Measurements from ENCODE around the gene CENPX.

The CENPX gene

DNA sequence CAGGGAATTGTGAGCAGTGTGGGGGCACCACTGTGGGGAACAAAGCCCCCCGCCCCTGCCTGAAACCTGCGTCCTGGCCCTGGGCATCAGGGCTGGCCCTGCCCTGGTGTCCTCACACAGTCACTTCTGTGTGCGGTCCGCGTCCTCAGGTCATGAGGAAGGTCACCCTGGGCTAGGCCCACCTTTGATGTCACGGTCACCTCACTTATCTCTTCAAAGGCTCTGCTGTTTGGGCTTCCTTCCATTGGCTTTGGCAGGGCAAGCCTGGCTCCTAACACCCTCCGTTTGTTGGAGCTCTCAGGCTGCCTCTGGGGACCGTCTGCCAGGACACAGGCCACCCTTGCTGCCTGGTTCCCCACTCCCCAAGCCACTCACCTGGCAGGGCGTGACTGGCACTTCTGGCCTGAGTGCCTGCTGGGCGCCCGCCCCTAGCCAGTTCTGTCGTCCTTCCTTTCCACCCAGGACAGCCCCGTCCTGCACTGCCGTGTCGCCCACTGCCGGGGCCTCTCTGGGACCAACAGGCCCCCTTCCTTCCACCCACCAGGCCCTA lies 8.8 kb downstream of the CENPX start:
- in situ Hi-C loops (cut with MboI; ENCODE audit: low sequenced_read_pairs) = no loop called here

DNA sequence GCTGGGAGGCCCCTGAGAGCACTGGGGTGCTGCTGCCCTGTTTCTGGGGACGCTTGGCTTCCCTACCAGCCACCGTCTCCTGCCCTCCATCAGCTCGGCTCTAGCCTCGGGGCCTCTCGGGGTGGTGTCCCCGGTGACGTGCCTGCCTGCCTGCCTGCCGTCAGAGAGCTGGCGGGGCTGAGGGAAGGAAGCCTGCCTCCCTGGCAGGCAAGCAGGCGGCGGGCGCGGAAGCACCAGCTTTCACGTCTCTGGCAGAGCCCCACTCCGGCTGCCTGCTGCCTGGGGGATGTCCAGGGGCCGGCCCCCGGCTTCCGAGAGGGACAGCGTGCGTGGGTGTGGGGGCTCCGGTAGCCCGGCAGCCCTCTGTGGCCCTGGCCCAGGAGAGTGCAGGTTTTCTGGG lies 9.3 kb downstream of the CENPX start:
- in situ Hi-C loops (cut with MboI; ENCODE audit: low sequenced_read_pairs) = no loop called here

DNA sequence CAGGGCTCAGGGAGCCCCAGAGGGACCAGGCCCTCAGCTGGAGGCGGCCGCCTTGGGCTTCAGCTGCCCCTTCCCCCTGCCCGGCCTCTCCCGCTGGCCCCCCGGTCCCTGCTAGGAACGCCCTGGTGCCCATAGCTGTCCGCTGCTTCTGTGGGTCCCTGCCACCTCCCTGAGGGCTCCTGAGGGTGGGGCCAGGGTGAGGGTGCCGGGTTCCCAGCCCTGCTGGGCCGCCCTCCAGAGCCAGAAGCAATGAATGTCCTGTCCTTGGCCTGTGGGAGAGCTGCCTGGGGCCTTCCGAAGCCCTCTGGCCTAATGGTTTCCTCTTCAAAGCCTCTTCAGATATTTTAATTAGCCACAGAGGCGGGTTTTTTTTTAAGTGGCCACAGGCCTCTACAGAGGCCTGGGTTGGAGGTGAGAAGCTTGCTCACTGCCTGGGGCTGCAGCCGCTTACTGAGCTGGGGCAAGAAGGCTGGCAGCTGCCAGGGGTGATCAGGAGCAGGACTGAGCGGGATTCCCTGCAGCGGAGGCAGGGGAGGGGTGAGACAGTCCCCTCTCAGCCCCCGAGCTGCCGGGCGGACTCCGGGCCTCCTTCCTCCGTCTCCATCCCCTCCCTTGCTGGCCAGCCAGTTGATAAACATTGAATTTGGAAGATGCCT lies 9.9 kb downstream of the CENPX start:
- in situ Hi-C loops (cut with MboI; ENCODE audit: low sequenced_read_pairs) = no loop called here

DNA sequence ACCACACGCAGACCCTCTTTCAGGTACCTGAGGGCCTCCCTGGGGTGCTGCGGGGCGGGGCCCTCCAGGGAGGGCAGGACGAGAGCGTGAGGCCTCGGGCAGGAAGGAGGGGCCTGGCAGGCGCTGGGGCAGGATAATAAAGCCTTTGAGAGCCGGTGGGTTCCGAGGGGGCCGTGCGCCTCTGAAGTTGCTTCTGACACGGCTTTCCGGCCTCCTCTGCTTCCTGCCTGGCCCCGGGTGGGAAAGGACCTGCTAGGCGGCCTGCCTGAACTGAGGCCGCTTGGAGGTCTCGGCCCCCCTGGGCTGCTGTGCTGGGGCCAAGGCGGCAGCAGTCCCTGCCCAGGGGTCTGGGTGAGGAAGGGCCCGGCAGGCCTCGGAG lies 10.4 kb downstream of the CENPX start:
- in situ Hi-C loops (cut with MboI; ENCODE audit: low sequenced_read_pairs) = no loop called here

DNA sequence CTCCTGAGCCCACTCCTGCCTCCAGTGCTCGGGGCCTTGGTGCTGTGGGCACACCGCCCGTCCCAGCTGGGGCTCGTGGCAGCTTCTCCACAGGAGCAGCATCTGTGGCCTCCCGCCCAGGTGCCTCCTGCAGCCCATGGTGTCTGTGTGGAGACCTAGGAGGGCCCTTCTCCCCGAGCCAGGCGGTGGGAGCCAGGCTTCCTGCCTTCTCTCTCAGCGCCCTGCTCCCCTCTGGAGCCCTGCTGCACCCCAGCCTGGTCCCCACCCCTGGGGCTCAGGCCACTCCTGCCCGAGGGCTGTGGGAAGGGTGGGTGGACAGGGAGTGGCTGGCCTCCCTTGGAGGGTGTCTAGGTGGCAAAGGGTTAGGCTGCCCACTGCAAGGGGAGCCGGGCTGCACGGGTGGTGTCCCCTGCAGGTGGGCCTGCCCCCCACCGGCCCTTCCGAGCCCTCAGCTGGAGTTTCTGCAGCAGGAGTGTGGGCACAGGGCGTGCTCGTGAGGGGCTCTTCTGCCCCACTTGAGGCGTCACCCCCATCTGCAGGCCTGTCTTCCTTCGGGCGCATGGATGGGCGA lies 11.0 kb downstream of the CENPX start:
- in situ Hi-C loops (cut with MboI; ENCODE audit: low sequenced_read_pairs) = no loop called here

DNA sequence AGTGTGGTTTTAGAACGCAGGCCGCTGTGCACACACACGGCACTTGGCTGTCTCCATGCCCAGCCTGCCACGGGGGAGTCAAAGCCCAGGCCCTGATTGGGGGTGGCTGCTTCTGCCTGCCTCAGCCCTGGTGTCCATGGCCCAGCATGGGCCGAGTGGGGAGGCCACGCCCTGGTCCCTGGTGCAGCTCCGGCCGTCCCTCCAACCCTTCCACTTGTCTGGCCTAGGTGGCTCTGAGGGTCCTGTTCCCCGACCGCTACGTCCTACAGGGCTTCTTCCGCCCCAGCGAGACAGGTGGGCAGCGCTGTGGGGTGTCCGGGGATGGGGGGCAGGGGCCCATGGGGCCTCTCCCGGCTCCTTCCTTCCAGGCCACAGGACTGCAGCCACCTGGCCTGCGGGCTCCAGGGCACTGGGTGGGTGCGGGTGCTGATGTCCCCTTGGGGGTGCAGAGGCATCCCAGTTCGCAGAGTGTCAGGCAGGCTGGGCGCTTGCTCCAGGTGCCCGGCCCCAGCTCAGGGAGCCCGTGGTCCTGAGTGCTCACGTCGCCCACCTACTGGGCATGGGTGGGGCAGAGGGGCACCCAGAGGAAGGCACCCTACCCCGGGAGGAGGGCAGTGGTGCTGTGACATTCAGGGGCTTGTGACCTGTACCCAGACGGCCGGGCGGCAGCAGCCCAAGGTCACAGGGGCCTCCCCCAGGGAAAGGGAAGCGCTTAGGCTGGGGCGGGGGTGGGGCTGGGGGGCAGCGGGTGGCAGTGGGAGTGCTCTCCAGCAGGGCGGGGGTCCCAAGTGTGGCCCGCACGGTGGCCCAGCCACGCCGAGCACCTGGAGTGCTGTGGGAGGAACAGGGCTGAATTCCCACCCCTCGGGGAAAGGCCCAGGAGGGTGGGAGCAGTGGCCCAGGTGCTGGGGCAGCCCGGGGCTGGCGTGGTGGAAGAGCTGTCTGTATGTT lies 11.8 kb downstream of the CENPX start:
- in situ Hi-C loops (cut with MboI; ENCODE audit: low sequenced_read_pairs) = no loop called here

DNA sequence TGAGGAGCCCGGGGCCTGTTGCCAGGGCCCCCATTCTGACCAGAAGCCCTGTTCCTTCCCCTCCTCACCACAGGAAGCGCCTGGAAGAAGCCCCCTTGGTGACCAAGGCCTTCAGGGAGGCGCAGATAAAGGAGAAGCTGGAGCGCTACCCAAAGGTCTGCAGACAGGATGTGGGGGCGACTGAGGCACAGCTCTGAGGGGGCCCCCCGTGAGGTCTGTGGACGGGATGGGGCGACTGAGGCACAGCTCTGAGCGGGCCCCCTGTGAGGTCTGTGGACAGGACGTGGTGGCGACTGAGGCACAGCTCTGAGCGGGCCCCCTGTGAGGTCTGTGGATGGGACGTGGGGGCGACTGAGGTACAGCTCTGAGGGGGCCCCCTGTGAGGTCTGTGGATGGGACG lies 13.3 kb downstream of the CENPX start:
- in situ Hi-C loops (cut with MboI; ENCODE audit: low sequenced_read_pairs) = no loop called here

DNA sequence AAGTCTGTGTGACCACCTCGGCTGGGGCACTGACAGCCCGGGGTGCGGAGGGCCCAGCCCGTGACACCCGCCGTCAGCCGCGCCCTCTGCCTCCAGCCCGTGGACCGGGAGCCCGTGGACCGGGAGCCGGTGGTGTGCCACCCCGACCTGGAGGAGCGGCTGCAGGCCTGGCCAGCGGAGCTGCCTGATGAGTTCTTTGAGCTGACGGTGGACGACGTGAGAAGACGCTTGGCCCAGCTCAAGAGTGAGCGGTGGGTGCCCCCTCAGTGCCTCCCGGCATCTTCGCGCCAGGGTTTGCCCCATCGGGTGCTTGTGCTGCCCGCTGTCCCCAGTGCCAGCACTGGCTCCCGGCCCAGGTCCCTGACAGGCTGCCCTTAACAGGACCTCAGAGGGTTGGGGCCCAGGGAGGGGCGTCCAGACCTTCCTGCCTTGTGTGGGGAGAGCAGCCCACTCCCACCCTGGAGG lies 13.7 kb downstream of the CENPX start:
- in situ Hi-C loops (cut with MboI; ENCODE audit: low sequenced_read_pairs) = no loop called here

DNA sequence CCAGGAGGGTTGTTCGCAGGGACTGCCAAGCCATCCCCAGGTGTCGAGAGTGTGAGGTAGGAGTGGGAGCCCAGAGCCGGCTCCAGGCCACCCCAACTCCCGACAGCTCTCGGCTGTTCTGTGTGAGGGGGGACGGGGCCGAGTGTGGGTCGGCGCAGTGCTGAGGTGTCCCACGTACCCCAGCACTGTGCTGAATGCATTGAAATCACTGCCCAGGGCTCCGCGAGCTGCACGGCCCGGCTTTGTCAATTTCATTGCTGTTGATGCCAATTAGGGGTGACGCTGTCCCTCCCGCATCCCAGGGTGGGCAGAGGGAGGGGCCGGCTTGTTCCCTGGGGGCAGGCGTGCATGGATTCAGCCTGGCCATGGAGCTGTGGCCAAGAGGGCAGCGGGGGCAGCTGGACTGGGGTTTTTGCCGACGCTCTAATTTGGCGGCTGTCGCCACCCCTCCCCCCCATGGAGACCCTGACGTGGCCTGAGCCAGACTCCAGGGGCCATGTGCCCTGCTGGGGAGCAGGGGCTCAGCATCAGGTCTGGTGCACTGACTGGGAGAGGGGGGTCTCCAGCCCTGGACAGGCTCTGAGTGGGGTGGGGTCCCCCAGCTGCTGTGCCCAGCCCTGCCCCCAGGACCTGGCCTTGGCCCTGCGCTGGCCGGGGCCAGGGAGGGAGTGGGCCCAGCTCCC lies 14.3 kb downstream of the CENPX start:
- in situ Hi-C loops (cut with MboI; ENCODE audit: low sequenced_read_pairs) = no loop called here

DNA sequence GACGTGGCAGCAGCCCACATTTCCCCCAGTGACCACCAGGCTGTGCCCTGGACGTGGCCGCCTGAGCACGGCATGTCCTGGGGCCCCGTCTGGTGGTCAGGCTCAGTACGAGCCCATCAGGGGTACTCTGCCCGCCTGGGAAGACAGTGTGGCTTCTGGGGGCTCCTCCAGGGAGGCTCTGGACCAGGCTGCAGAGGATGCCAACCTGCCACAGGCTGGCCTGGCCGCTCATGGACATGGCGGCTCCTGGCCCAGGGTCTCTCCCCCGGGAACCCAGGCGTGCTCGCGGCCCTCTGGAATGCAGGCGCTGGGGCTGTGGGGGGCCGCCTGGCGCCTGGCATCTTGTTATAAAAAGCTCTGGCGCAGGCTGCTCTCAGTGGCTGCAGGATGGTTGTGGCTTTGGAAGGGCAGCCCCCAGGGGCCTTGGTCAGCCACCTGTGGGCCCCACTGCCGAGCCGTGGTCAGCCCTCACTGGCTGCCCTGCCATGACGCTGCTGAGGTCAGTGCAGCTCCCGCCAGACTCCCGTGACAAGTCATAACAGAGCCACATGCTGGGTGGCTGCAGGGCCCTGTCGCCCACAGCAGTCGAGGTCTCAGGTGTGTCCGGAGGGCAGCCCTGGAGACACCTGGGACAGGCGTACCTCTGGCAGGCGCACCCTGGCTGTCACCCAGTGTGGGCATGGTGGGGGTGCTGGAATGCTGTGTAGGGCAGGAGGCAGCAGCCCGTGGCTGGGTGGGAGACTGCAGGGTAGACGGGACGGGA lies 15.0 kb downstream of the CENPX start:
- in situ Hi-C loops (cut with MboI; ENCODE audit: low sequenced_read_pairs) = no loop called here

DNA sequence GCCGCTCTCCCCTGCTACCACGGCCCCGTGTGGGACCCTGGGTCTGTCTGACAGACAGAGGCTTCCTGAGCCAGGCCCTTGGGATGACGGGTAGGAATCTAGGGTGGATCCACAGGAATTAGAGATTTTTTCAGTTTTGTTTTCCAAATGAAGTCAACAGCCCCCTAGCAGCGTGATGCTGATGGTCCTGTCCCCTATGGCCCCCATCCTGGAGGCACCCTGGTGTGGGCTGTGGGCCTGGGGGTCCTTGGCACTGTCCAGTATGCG lies 15.5 kb downstream of the CENPX start:
- in situ Hi-C loops (cut with MboI; ENCODE audit: low sequenced_read_pairs) = no loop called here

DNA sequence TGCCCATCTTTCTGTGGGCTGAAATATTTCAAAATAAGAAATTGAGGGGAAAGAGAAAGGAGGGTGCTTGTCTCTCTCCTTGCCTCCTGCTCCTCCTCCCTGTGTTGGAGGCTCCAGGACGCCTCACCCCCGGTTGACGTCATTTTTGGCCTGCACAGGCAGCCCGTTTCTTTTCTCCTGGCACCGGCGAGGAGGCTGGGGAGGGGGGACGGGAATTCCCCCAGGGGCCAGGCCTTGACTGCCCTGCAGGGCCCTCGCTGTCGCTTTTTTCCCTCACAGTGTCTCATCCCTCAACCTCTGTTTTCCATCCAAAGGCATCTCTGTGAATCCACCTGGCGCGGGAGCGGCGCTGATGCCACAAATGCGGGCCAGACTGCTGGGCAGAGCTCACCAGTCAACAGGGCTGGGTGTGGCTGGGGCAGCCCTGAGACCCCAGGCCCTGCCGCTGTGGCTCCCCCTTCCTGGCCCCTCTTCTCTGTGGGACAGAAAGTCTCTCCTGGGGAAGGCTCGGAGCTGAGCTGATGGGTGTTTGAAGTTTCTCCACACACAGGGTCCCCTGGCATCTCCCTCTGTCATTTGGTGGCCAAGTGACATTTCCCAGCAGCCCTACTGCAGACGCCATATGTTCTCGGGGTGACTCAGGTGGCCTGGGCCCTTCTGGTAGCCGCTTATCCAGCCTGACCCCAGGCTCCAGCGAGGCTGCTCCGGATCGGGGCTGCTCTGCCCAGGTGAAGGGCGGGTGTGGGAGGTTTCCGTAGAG lies 16.0 kb downstream of the CENPX start:
- in situ Hi-C loops (cut with MboI; ENCODE audit: low sequenced_read_pairs) = no loop called here

DNA sequence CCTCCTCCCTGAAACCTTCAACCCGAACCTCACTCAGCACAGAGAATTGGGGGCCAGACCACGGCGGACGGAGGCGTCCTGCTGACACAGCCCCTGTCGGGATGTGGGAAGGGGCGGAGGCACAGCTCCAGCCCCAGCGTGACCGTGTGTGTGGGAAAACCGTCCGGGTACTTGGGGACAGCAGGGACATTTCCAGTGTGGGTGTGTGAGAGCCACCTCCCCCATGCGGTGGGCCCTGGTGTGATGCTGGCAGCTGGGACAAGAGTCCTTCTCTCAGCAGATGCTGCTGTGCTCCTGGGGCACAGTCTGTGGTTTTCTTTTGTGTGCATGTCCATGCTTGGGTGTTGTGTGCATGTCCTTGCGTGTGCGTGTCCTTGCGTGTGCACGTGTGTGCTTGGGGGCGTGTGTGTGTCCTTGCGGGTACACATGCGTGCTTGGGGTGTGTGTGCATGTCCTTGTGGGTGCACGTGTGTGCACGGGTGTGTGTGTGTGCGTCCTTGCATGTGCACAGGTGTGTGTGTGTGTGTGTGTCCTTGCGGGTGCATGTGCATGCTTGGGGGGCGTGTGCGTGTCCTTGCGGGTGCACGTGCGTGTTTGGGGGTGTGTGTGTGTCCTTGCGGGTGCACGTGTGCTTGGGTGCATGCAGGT lies 16.9 kb downstream of the CENPX start:
- in situ Hi-C loops (cut with MboI; ENCODE audit: low sequenced_read_pairs) = no loop called here

DNA sequence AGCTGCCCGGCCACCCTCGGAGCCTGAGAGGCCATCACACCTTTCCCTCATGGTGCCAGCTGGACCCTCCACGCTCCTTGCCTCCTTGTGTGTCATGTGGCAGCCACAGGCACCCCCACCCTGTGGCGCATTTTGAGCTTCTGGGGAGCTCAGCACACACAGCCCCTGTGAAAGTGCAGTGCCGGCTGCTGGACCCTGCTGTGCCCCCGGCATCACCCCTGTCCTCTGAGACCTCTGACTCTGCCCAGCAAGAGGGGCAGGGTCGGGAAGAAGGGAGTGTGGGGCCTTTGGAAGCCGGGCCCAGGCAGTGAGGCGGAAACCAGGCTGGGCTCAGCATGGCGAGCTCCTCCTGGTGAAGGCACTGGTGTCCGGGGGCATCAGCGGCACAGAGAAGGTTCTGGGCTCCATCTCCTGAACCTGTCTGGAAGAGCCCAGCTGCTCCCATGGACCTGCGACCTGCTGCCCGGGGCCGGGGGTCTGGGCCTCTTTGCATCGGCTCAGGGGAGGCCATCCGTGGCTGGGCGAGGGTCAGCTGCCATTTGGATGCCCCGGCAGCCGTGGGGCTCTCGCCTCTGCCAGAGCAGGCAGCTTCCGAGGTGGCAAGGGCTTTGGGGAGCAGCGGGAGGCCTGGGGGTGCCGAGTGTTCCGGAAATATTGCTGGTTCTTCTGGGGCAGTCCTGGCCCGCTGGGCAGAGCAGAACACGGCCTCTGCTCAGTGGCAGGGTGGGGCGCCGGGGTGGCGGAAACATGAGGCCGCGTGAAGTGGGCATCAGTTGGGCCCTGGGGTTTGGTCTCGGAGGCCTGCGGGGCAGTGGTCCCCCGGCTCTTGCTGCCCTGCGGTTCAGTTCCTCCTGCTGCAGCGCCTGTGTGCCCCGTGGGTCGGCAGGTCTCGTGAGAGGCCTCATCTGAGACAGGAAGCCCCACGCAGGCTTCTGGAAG lies 17.9 kb downstream of the CENPX start:
- in situ Hi-C loops (cut with MboI; ENCODE audit: low sequenced_read_pairs) = no loop called here

DNA sequence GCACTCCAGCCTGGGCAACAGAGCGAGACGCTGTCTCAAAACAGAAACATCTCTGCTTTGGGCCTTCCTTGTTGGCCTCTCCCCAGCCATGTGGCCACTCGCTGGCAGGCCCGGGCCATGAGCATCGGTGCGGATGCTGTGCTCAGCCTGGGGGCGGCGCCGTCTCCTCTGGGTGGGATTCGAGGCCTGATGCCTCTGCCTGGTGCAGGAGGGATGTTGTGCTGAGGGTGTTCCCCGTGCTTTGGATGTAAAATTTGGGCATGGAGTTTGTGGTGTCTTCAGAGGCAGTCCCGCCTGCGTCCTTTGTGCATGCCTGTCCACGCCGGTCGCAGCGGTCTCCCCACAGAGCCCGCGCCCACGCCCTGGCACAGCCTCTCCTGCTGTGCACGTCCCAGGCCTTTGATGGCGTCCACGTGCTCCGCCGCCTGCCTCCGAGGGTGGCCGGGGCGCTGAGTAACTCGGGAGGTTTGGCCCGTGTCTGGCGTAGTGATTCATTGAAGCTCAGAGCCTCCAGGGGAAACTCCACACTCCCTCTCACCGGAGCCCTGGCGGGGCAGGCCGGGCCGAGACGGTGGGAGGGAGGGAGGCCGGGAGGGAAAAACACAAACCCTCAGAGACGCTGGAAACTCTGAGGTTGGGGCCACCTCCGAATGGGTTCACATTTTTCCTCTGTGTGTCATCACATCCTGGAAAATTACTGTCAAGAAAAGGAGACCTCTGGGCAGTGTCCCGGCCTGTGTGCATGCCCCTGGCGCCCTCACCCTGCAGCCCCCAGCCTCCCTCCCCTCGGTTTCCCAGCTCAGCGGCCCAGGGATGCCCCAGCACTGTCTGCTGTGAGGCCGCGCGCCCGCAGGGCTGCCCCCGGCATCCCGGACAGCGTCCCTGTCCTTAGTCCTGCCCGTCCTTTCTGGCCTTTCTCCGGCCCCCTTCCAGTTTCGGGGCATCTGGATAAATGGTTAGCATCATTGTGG lies 19.0 kb downstream of the CENPX start:
- in situ Hi-C loops (cut with MboI; ENCODE audit: low sequenced_read_pairs) = no loop called here

DNA sequence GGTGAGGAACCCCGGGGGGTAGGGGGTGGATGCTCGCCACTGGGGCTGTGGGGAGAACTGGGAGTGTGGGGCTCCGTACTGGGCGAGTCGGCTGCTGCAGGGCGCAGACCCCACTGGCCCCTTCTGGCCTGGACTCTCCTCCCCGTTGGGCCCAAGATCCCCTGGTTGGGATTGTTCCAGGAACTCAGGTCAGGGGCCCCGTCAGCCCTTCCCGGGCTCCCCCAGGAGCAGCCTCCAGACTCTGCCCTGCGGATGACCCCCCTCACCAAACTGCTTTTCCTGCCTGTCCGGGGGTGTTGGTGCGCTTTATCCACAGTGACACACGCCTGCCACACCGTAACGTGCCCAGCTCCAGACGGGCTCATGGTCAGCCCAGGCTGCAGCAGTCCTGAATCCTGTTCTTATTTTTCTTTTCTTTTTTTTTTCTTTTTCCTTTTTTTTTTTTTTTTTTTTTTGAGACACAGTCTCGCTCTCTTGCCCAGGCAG lies 21.1 kb downstream of the CENPX start:
- in situ Hi-C loops (cut with MboI; ENCODE audit: low sequenced_read_pairs) = no loop called here

Data from HL-60/S4 (cell line).